GM12873 (cell line): Measurements from ENCODE around the gene CMTM8.

ENCODE experiments used
- TF ChIP-seq, protein P1 (sequence below): IDR thresholded peaks from 2 replicates; pipeline ENCODE4 v1.5.1; 2012; ENCODE audit warnings: low read depth, mild to moderate bottlenecking, moderate library complexity, low read length, control low read depth; ENCODE audit not compliant: insufficient read depth; ENCODE audit errors: missing control alignments

The CMTM8 gene

DNA sequence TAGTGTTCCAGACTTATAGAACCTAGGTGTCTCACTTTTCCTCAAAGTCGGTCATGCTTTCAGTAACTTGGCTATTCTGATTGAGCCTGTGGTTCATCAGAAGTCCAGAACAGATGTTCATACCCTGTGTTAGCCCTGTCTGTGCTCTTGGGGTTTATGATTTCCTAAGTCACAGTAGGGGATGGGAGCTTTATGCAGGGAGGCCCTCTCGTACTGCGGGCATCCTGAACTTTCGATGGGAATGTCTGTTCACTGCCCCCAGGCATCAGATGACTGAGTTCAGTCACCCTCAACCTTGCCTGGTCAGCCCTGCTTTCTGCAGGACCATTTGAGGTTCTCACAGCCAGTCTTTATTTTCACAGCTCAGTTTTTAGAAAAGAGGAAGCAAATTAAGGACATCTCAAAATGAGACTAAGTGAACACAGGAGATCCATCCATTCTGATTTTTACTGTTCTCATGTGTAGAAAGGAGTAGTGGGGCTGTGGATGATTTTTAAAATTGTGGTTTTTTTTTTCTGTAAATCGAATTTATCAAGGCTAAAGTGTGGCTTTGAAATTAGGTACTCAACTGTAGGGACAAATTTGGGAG, 71.3 kb downstream of the CMTM8 start:
- TF ChIP-seq, protein P1, sequence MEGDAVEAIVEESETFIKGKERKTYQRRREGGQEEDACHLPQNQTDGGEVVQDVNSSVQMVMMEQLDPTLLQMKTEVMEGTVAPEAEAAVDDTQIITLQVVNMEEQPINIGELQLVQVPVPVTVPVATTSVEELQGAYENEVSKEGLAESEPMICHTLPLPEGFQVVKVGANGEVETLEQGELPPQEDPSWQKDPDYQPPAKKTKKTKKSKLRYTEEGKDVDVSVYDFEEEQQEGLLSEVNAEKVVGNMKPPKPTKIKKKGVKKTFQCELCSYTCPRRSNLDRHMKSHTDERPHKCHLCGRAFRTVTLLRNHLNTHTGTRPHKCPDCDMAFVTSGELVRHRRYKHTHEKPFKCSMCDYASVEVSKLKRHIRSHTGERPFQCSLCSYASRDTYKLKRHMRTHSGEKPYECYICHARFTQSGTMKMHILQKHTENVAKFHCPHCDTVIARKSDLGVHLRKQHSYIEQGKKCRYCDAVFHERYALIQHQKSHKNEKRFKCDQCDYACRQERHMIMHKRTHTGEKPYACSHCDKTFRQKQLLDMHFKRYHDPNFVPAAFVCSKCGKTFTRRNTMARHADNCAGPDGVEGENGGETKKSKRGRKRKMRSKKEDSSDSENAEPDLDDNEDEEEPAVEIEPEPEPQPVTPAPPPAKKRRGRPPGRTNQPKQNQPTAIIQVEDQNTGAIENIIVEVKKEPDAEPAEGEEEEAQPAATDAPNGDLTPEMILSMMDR, result no peak

DNA sequence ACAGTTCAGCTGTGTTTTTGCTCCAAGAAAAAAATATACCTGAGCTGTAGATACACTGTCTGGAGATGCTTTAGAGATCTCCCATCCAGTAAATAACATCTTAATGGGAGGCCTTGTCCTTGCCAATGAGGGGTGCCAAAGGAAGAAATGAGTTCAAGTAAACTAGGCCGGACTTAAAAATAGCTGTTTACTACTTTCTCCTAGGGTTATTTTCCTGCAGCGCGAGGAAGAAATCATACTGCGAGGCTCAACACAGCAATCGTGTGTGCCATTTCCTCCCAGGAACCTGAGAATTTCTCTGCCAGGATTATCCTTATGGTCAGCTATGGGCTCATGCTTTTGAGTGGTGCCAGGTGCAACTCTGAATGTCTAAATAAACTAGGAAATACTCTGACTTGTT, 71.9 kb downstream of the CMTM8 start:
- TF ChIP-seq, protein P1, result no peak

DNA sequence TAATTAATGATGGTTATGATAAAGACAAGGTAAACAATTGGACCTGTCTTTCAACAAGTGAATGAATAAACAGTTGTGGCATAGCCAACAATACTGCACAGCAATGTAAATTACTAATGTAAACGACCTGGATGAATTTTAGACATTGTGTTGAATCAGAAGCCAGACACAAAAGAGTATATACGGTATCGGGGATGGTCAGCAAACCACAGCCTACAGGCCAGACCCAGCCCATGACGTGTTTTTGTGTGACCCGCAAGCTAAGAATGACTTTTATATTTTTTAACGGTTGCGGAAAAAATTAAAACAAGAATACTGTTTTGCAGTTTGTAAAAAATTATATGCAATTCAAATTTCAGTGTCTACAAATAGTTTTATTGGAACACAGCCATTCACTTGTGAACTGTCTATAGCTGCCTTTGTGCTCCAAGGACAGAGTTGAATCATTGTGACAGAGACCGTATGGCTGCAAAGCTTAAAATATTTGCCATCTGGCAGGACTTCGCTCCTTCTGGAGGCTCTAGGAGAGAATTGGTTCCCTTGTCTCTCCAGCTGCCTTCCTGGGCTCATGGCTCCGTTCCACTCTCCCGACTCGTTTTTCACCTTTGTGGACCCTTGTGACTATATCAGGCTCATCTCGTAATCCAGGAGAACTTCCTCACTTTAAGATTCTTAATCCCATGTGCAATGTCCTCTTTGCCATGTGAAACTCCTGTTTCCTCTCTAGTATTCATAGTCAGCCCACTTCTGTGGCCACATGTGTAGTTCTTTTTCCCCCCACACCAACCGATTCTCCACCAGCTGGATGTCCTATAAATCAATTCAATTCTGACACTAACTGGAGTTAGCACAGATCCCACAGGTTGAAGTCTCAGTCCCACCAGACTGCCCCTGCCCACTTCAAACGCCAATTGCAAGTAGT, 72.7 kb downstream of the CMTM8 start:
- TF ChIP-seq, protein P1, result no peak

DNA sequence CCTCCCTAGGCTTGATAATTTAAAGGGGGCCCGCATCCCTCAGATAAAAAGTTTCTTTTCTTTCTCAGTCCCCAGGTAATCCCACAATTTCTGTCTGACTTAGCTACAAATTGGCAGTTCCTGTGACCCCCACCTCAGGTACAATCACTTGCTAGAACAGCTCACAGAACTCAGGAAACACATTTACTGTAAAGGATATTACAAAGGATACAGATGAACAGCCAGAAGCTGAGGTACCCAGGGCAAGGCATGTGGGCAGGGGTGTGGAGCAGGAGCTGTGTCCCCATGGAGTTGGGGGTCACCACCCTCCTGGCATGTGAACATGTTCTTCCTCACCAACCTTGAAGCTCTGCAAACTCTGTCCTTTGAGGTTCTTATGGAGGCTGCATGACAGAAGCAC, 73.8 kb downstream of the CMTM8 start:
- TF ChIP-seq, protein P1, result no peak

DNA sequence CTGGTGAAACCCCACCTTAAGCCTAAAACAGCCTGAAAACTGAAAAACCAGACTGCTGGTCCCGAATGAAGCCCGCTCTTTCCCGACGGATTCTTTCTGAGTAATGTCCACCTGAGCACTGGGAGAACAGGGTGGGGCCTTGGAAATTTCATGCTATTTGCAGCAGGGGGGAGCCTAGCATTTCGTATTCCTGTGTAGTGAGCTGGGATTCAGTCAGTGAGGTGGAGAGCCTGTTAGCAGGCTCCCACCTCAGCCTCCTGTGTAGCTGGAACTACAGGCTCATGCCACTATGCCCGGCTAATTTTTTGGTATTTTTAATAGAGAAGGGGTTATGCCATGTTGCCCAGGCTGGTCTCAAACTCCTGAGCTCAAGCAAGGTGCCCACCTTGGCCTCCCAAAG, 74.7 kb downstream of the CMTM8 start:
- TF ChIP-seq, protein P1, result no peak

DNA sequence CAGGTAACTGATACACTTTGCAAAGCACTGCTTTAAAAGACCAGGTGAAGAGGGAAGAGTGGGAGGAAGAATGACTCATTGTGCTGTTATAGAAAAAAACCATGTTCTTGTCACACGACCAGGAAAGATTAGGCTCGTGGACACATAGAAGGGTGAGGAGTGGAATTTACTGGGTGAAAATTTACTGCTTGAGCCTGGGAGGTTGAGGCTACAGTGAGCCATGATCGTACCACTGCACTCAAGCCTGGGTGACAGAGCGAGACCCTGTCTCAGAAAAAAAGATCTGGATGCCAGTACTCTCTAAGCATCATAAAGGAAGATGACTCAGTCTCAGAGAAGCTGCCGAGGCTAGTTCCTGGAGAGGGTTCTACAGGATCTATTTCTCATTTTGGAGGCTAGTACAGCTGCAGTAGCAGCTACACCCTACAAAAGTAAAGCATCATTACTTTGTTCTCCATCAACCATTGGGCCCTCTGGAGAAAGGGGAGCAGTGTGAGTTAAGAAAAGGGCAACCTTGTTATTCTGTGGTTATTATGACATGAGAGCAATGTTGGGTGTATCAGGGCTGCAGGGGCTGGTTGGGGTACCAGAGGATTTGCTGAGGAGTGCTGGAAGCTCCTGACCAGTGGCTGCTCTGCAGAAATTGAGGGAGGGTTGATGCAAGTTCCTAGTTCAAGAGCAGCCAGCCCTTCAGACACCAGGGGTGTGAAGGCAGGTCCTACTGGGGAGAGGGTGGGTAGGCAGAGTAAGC, 75.4 kb downstream of the CMTM8 start:
- TF ChIP-seq, protein P1, result no peak

DNA sequence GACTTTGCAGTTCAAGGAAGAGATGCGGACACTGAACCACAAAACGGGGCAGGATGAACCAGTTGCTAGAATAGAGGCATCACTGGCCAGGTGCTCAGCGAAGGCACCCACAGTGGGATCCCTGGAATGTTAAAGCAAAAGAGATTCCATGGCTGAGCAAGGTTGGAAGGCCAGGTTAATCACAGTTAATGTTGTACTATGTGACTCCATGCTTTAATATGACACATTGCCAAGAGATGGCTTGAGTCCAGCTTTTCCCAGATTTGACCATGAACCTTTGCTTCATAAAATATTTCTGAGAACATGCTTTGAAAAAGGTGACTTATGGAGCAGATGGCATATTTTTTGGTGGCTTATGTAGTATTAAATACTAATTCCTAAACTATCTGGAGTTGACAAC, 77.0 kb downstream of the CMTM8 start:
- TF ChIP-seq, protein P1, result no peak
